Spleen (tissue), 7 donors: ENCODE measurements around the gene NRDC.

ENCODE experiments used
- CTCF ChIP-seq, 11 experiments: fragments of 200-600 bp in 7 of 11; fragments of 450-650 bp in 4 of 11; sonication (generic) in 4 of 11; IDR thresholded peaks in 8 of 11; conservative IDR thresholded peaks in 3 of 11; 1 replicate in 7 of 11; 2 replicates in 4 of 11; pipeline versions ENCODE4 v1.4.0 to v1.8.0; 2016 to 2021; ENCODE audit warnings: antibody characterized with exemption in 11 of 11, inconsistent platforms in 4 of 11, mild to moderate bottlenecking in 1 of 11
- POLR2A ChIP-seq, 3 donors: fragments of 450-650 bp; IDR thresholded peaks; one replicate each; pipeline ENCODE4 v1.5.1; 2017; ENCODE audit warnings: antibody characterized with exemption in 3 of 3, mild to moderate bottlenecking in 1 of 3
- POLR2AphosphoS5 ChIP-seq, 3 donors: sonication (generic); formaldehyde crosslinking; IDR thresholded peaks; one replicate each; pipeline ENCODE4 v1.5.1; 2017; ENCODE audit warnings: antibody characterized with exemption in 3 of 3
- donor health status: DM: no; HTN: no; CAD: no; lungs with moderate emphysema.
- donor health status: DM: no; HTN: no; CAD: no.
- donor health status: DM: no; HTN: no; CAD: no.

GRCh38 chr1:51750729-51751128 is 127.8 kb downstream of the NRDC start:
- TF ChIP-seq CTCF (IDR thresholded peaks at IDR 0.05 in 8 of 11, conservative IDR thresholded peaks at IDR 0.05 in 3 of 11) (no peak), POLR2A (IDR thresholded peaks at IDR 0.05) (no peak), POLR2AphosphoS5 (IDR thresholded peaks at IDR 0.05) (no peak)
